Osteoblast (primary cell): ENCODE results near the gene ABHD4. TPM values are rescaled to one million over a fixed set of nuclear protein-coding genes. Genes with fewer than 3 reads are reported as not detected.

Experiments
- DNase-seq: peaks from one replicate; pipeline ENCODE4 v3.0.0; 2011; ENCODE audit warnings: low spot score, mixed read lengths; ENCODE audit not compliant: insufficient read length; ENCODE audit errors: missing footprints
- H2AFZ ChIP-seq: 2 replicates; pipeline ENCODE4 v1.6.0; 2011; ENCODE audit warnings: mild to moderate bottlenecking, low read length
- H3K27ac ChIP-seq: 2 replicates; pipeline ENCODE4 v1.5.1; 2011; ENCODE audit warnings: mild to moderate bottlenecking, low read depth, low read length, moderate library complexity
- H3K27me3 ChIP-seq: 2 replicates; pipeline ENCODE4 v1.6.0; 2012; ENCODE audit warnings: mild to moderate bottlenecking, control low read depth, inconsistent platforms, low read length, moderate library complexity; ENCODE audit not compliant: insufficient read depth
- H3K36me3 ChIP-seq: 2 replicates; pipeline ENCODE4 v1.5.1; 2011; ENCODE audit warnings: mild to moderate bottlenecking, low read length, control low read depth, moderate library complexity; ENCODE audit not compliant: insufficient read depth
- H3K4me1 ChIP-seq: 2 replicates; pipeline ENCODE4 v1.5.1; 2011; ENCODE audit warnings: mild to moderate bottlenecking, low read length, control low read depth, moderate library complexity; ENCODE audit not compliant: insufficient read depth
- H3K4me2 ChIP-seq: 2 replicates; pipeline ENCODE4 v1.6.0; 2011; ENCODE audit warnings: mild to moderate bottlenecking, low read length; ENCODE audit not compliant: insufficient read depth
- H3K4me3 ChIP-seq: fragments of 200-600 bp; sonication (generic); 3 replicates; pipeline ENCODE4 v1.5.1; 2012; ENCODE audit warnings: mild to moderate bottlenecking, low read length, inconsistent platforms; ENCODE audit not compliant: insufficient read depth
- H3K79me2 ChIP-seq: 2 replicates; pipeline ENCODE4 v1.6.0; 2012; ENCODE audit warnings: mild to moderate bottlenecking, low read length, control low read depth, inconsistent platforms; ENCODE audit not compliant: insufficient read depth
- H3K9me3 ChIP-seq: 2 replicates; pipeline ENCODE4 v1.5.1; 2011; ENCODE audit warnings: low read depth, low read length, control low read depth
- H4K20me1 ChIP-seq: 2 replicates; pipeline ENCODE4 v1.6.0; 2012; ENCODE audit warnings: mild to moderate bottlenecking, low read length, control low read depth; ENCODE audit not compliant: insufficient read depth
- total RNA-seq: library from RNA; depleted of rRNA; stranded (reverse); fragments of >200 nt; gene quantifications from 2 replicates; pipeline ENCODE4 v1.2.3, GENCODE V29; 2012
- TF ChIP-seq, protein P1 (sequence below): IDR thresholded peaks from 2 replicates; pipeline ENCODE4 v1.5.1; 2011; ENCODE audit warnings: mild to moderate bottlenecking, low read depth, low read length, moderate library complexity; ENCODE audit errors: extremely low read depth

The ABHD4 gene
- total RNA-seq, 1 donor: 52.1 TPM

DNA sequence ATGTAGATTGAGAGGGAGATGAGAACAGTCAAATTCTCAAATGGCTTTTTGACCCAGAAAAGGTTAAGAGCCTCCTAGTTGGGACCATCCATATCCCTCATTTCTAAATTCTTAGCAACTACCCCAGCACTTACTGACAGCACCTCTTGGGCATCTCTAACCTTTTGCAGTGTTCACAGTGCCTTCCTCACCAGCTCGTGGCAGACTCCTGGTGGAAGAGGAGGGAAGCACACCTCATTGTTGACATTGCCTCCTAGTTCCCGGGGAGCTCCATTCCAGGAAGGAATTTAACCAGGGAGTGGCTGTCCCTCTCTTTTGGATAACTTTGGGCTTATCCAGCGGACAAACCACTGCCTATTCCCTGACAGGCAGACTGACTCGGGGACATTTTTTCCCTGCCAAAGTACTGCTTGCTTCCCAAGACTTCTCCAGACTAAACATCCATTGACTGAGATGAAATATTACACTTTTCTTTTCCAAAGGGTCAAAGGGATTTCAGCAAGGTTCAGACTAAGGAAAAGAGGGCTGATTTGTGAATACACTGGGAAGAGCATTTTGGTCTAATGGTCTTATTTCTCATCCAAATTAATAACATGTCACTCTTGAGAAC lies 55.0 kb downstream of the ABHD4 start:
- Histone ChIP-seq H3K4me2 (peak overlapping the region; percentile 37), H3K4me3 (no peak overlapping the region), H3K27me3 (no peaks in the 10 kb centered on the region)

DNA sequence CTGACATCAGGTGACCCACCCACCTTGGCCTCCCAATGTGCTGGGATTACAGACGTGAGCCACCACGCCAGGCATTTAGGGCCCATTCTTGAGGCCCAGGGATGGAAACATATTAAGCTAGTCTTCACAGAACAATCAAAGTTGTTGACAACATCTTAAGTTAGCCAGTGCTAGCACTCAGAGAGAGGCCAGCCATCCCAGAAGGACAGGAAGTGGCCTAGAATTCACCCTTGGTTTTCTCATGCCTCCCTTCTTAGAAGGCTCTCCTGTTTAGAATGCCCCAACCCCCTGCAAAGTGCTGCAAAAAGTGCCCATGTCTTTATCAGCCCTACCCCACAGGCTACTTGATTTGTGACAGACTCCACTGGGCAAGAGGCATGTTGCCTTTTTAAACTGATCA lies 58.1 kb downstream of the ABHD4 start:
- H3K27me3 ChIP-seq: no peaks in the 10 kb centered on the region
- H3K9me3 ChIP-seq: no peaks in the 10 kb centered on the region
- no peak overlapping the region for H3K4me2 ChIP-seq
- DNase-seq: no peak
- H4K20me1 ChIP-seq: no peaks in the 10 kb centered on the region
- H3K79me2 ChIP-seq: no peaks in the 10 kb centered on the region
- no peaks in the 10 kb centered on the region for H3K36me3 ChIP-seq
- H3K27ac ChIP-seq: no peak overlapping the region
- TF ChIP-seq, protein P1, sequence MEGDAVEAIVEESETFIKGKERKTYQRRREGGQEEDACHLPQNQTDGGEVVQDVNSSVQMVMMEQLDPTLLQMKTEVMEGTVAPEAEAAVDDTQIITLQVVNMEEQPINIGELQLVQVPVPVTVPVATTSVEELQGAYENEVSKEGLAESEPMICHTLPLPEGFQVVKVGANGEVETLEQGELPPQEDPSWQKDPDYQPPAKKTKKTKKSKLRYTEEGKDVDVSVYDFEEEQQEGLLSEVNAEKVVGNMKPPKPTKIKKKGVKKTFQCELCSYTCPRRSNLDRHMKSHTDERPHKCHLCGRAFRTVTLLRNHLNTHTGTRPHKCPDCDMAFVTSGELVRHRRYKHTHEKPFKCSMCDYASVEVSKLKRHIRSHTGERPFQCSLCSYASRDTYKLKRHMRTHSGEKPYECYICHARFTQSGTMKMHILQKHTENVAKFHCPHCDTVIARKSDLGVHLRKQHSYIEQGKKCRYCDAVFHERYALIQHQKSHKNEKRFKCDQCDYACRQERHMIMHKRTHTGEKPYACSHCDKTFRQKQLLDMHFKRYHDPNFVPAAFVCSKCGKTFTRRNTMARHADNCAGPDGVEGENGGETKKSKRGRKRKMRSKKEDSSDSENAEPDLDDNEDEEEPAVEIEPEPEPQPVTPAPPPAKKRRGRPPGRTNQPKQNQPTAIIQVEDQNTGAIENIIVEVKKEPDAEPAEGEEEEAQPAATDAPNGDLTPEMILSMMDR: no peak
- no peak overlapping the region for H2AFZ ChIP-seq
- no peak overlapping the region for H3K4me3 ChIP-seq
- peaks cover 23% of the 10 kb centered on the region for H3K4me1 ChIP-seq

More for the DNA sequence above, 55.0 kb downstream of the ABHD4 start:
- TF ChIP-seq, protein P1: peak; percentile 92
- Histone ChIP-seq H3K4me1 (peaks cover 45% of the 10 kb centered on the region), H3K27ac (no peak overlapping the region), H3K79me2 (no peaks in the 10 kb centered on the region), H3K36me3 (no peaks in the 10 kb centered on the region), H3K9me3 (no peaks in the 10 kb centered on the region), H4K20me1 (no peaks in the 10 kb centered on the region), H2AFZ (peak overlapping the region; percentile 78)
- DNase-seq: peak; percentile 72

DNA sequence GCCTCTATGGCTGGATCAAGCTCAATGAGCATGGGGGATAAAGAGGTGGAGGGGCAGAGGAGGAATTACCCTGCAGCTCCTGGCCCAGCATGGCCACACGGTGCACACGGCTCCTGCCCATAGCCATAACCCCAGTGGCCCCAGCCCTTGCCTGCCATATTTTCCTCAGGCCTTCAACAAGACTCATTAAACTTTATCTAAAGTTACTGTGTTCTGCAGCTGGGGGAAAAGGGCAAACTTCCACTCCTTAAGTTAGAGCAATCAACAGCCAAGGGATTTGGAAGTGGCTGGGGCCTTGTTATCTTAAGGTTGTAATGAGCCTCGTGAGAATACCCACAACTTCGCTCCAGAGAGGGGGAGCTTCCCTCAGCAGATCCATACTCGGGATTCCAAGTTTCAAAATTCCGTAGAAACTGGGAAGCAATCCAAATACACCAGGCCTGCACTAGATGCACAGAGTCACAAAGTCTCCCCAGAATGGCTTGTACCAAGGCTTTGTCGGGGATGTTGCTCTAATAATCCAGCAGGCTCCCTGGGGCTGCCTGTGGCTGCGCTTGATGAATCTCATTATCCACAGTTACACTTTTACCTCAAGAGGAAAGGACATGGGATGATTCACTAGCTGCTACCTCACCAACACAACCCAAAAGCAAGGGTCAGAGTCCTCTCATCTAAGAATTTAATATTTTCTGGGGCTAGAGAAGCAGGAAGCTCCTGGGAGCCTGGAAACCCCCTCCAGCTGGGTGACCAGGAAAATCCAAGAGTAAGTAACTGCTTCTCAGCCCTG lies 59.0 kb downstream of the ABHD4 start:
- Histone ChIP-seq H3K9me3 (no peaks in the 10 kb centered on the region), H3K79me2 (no peaks in the 10 kb centered on the region), H3K27ac (peak overlapping the region; percentile 56), H3K4me2 (peak overlapping the region; percentile 15), H4K20me1 (no peaks in the 10 kb centered on the region), H2AFZ (peak overlapping the region; percentile 16), H3K27me3 (no peaks in the 10 kb centered on the region), H3K4me1 (peaks cover 23% of the 10 kb centered on the region), H3K36me3 (no peaks in the 10 kb centered on the region), H3K4me3 (no peak overlapping the region)
- DNase-seq: peak; percentile 72
- TF ChIP-seq, protein P1: no peak

DNA sequence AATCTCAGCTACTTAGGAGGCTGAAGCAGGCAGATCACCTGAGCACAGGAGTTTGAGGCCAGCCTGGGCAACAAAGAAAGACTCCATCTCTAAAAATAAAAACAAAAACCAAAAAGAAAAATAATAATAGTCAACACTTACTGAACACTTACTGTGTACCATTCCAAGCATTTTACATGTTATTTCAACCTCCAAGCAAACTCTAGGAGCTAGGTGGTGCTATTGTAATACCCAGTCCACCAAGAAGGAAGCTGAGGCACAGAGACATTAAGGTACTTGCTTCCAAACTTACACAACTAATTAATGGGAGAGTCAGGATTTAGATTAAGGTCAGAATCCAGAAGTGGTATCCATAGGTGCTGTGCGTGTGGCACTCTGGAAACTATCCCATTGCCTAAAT lies 59.8 kb downstream of the ABHD4 start:
- H3K4me1 ChIP-seq: peaks cover 23% of the 10 kb centered on the region
- H3K27ac ChIP-seq: peak overlapping the region; percentile 56
- H3K27me3 ChIP-seq: no peaks in the 10 kb centered on the region
- H4K20me1 ChIP-seq: no peaks in the 10 kb centered on the region
- no peaks in the 10 kb centered on the region for H3K79me2 ChIP-seq
- H3K4me3 ChIP-seq: no peak overlapping the region
- no peak overlapping the region for H3K4me2 ChIP-seq
- TF ChIP-seq, protein P1: peak; percentile 63
- DNase-seq: no peak
- no peaks in the 10 kb centered on the region for H3K9me3 ChIP-seq
- H3K36me3 ChIP-seq: no peaks in the 10 kb centered on the region
- H2AFZ ChIP-seq: no peak overlapping the region
